K562 (cell line): ENCODE measurements around the gene SHB.

ENCODE experiments used
- CTCF ChIP-seq, 3 experiments: IDR thresholded peaks in 2 of 3; conservative IDR thresholded peaks in 1 of 3; 2 replicates each; pipeline ENCODE4 v1.5.1; 2011 to 2012; ENCODE audit warnings: low read length in 3 of 3, mild to moderate bottlenecking in 3 of 3, control low read depth in 2 of 3, improper control_type of control experiment in 1 of 3, inconsistent platforms in 1 of 3, low read depth in 1 of 3, mixed read lengths in 1 of 3, moderate library complexity in 1 of 3; ENCODE audit not compliant: insufficient read depth in 2 of 3
- HCFC1 ChIP-seq: IDR thresholded peaks from 2 replicates; pipeline ENCODE4 v1.6.1; 2012; ENCODE audit warnings: low read depth, low read length, improper control_type of control experiment
- MNT ChIP-seq, 2 experiments: fragments of 450-650 bp; conservative IDR thresholded peaks; 2 replicates each; pipeline ENCODE4 v1.6.1; 2017; ENCODE audit warnings: mild to moderate bottlenecking in 2 of 2, moderate library complexity in 2 of 2
- ZNF217 ChIP-seq: sonication (generic); formaldehyde crosslinking; IDR thresholded peaks from 2 replicates; pipeline ENCODE4 v1.8.0; 2022; ENCODE audit warnings: mild to moderate bottlenecking, missing genetic modification reagents
- TF ChIP-seq, protein P1 (sequence below): fragments of 450-650 bp; IDR thresholded peaks from 2 replicates; pipeline ENCODE4 v1.6.1; 2016; ENCODE audit warnings: antibody characterized with exemption
- TF ChIP-seq, protein P2 (sequence below), 2 experiments: fragments of 450-650 bp; formaldehyde crosslinking in 1 of 2; IDR thresholded peaks; 2 replicates each; pipeline versions ENCODE4 v1.4.0 to v1.6.1; 2014 to 2020; ENCODE audit warnings: mild to moderate bottlenecking in 2 of 2, borderline replicate concordance in 1 of 2, low read depth in 1 of 2
- TF ChIP-seq, protein P3 (sequence below): fragments of 450-650 bp; formaldehyde crosslinking; IDR thresholded peaks from 2 replicates; pipeline ENCODE4 v1.4.0; 2020; ENCODE audit warnings: mild to moderate bottlenecking, moderate library complexity

GRCh38 chr9:38015906-38016305 is 53.1 kb downstream of the SHB start:
- TF ChIP-seq, protein P1, sequence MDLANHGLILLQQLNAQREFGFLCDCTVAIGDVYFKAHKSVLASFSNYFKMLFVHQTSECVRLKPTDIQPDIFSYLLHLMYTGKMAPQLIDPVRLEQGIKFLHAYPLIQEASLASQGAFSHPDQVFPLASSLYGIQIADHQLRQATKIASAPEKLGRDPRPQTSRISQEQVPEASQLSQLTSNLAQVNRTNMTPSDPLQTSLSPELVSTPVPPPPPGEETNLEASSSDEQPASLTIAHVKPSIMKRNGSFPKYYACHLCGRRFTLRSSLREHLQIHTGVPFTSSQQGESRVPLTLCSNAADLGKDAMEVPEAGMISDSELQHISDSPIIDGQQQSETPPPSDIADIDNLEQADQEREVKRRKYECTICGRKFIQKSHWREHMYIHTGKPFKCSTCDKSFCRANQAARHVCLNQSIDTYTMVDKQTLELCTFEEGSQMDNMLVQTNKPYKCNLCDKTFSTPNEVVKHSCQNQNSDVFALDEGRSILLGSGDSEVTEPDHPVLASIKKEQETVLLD: no peak
- TF ChIP-seq MNT (conservative IDR thresholded peaks at IDR 0.05) (no peak), CTCF (IDR thresholded peaks at IDR 0.05 in 2 of 3, conservative IDR thresholded peaks at IDR 0.05 in 1 of 3; ENCODE audit: insufficient read depth in 2 of 3, low read depth in 1 of 3, low read length in 3 of 3) (no peak), HCFC1 (no peak), ZNF217 (CRISPR knock-in tag) (no peak)
- TF ChIP-seq, protein P2, sequence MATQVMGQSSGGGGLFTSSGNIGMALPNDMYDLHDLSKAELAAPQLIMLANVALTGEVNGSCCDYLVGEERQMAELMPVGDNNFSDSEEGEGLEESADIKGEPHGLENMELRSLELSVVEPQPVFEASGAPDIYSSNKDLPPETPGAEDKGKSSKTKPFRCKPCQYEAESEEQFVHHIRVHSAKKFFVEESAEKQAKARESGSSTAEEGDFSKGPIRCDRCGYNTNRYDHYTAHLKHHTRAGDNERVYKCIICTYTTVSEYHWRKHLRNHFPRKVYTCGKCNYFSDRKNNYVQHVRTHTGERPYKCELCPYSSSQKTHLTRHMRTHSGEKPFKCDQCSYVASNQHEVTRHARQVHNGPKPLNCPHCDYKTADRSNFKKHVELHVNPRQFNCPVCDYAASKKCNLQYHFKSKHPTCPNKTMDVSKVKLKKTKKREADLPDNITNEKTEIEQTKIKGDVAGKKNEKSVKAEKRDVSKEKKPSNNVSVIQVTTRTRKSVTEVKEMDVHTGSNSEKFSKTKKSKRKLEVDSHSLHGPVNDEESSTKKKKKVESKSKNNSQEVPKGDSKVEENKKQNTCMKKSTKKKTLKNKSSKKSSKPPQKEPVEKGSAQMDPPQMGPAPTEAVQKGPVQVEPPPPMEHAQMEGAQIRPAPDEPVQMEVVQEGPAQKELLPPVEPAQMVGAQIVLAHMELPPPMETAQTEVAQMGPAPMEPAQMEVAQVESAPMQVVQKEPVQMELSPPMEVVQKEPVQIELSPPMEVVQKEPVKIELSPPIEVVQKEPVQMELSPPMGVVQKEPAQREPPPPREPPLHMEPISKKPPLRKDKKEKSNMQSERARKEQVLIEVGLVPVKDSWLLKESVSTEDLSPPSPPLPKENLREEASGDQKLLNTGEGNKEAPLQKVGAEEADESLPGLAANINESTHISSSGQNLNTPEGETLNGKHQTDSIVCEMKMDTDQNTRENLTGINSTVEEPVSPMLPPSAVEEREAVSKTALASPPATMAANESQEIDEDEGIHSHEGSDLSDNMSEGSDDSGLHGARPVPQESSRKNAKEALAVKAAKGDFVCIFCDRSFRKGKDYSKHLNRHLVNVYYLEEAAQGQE (IDR thresholded peaks at IDR 0.05; ENCODE audit: borderline replicate concordance): no peak
- TF ChIP-seq, protein P2 (CRISPR knock-in tag; IDR thresholded peaks at IDR 0.05; ENCODE audit: low read depth): no peak
- TF ChIP-seq, protein P3, sequence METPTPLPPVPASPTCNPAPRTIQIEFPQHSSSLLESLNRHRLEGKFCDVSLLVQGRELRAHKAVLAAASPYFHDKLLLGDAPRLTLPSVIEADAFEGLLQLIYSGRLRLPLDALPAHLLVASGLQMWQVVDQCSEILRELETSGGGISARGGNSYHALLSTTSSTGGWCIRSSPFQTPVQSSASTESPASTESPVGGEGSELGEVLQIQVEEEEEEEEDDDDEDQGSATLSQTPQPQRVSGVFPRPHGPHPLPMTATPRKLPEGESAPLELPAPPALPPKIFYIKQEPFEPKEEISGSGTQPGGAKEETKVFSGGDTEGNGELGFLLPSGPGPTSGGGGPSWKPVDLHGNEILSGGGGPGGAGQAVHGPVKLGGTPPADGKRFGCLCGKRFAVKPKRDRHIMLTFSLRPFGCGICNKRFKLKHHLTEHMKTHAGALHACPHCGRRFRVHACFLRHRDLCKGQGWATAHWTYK (CRISPR knock-in tag): no peak
